Measurements from ENCODE around the gene ESPL1.

The ESPL1 gene

DNA sequence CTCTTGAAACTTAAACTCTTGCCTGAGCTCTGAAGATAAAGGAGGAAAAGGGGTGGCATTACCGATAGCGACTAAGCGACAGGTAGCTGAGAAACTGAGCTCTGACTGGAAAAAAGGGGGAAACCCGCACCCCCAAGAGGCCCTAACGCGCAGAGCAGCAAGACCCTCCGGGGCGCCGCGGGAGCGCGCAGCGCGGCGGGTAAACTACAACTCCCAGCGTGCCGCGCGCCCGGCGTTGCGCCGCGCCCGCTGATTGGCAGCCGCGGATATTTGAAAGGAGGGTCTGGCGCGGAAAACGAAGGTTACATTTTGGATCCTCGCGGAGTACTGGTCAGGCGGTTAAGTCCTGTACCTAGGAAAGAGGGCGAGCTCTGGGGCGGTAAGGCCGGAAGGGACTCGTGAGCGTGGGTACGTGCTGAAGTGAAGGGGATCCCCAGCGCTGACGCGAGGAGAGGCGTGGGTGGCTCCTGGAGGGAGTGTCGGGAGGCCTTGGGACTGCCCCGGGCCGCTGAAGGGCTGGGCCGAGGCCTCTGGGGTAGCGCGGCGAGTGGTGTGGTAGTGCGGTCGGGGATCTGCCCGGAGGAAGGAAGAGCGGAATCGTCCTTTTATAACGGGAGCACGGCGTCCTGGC is at the start of gene ESPL1:
Gene ESPL1, plus strand, starts transcription at position 301 of the 631 bp plus-strand sequence. CDS start 468 bp downstream, outside the sequence.
- DNase-seq = peak; percentile 82

- no peak for DNase-seq
Measured at GRCh38 chr12:53218551-53219291, 49.4 kb upstream of the ESPL1 start.

GRCh38 chr12:53219292-53219955 is 48.7 kb upstream of the ESPL1 start:
- DNase-seq = peak; percentile 74

GRCh38 chr12:53219956-53220693 is 48.0 kb upstream of the ESPL1 start:
- peak; percentile 79 for DNase-seq

GRCh38 chr12:53220694-53221202 is 47.4 kb upstream of the ESPL1 start:
- DNase-seq = peak; percentile 80

GRCh38 chr12:53221203-53222080 is 46.7 kb upstream of the ESPL1 start:
- peak; percentile 51 for DNase-seq

DNA sequence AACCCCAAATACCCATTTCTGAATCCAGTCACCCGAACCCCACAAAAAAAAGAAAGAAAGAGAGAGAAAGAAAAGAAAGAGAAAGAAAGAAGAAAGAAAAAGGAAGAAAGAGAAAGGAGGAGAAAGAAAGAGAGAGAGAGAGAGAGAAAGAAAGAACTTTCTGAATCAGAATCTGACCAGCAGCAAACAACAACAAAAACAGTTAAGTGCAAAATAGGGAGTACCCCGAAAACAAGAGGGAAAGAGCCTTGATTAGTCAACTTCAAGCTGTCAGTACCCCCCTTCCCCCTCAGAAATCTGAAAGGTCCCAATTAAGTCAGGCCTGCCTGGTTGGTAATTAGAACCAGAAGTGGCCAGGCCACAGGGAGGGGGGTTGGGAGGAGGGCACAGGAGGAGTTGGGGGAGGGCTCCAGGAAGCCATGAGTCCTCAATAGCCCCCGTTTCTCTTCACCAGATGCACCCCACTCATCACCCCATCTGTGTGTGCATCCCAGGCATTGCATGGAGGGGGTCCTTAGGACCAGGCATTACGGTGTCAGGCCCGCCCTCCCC is 45.9 kb upstream of the ESPL1 start:
- DNase-seq = no peak

DNA sequence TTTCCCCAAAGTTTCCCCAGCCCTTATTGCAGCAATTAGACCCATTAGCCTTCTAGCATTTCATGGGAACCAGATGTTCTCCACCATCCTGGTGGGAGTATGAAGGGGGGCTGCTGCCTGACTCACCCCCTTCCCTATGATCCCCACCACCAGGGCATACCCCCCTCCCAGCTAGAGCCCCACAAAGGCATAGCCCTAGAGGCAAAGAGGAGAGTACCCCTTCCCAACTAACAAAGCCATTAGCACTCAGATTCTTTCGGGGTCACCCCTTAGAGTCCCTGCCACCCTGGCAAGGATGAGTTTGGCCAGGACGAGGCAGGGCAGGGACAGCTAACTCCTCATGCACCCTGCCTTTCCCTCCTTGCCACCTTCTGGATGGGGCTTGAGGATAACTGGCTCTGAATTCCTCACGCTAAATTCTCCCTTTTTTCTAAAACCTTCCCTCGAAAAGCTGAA is 45.3 kb upstream of the ESPL1 start:
- DNase-seq = no peak

DNA sequence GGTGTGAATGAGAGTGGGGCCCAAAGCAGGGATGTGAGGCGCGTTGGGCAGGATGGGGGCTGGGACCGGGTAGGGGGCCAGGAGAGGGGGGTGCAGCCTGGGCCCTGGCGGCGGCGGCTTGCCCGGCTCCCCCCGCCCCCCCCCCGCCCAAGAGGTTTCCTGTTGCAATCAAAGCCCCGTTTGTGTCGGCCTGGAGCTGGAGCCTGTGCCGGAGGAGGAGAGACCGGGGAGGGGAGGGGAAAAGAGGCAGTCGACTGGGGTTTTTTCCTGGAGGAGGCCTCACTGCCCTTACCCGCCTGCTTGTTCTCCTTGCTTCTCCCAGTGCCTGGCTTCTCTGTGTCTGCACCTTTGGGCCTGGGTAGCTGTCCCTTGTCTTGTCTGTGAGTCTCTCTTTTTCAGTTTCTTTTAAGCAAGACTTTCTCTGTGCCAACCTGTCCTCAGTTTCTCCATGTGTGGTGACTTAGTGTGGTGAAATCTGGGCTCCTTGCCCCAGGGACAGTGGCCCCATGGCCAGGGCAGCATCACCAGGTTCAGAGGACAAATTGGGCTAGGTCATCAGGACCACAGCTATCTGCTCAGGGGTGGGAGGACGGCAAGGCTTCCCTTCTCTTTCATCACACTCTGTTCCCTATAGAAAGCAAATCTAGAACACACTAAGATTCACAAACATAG is 44.6 kb upstream of the ESPL1 start:
- DNase-seq = no peak

GRCh38 chr12:53224061-53224896 is 43.8 kb upstream of the ESPL1 start:
- no peak for DNase-seq

DNA sequence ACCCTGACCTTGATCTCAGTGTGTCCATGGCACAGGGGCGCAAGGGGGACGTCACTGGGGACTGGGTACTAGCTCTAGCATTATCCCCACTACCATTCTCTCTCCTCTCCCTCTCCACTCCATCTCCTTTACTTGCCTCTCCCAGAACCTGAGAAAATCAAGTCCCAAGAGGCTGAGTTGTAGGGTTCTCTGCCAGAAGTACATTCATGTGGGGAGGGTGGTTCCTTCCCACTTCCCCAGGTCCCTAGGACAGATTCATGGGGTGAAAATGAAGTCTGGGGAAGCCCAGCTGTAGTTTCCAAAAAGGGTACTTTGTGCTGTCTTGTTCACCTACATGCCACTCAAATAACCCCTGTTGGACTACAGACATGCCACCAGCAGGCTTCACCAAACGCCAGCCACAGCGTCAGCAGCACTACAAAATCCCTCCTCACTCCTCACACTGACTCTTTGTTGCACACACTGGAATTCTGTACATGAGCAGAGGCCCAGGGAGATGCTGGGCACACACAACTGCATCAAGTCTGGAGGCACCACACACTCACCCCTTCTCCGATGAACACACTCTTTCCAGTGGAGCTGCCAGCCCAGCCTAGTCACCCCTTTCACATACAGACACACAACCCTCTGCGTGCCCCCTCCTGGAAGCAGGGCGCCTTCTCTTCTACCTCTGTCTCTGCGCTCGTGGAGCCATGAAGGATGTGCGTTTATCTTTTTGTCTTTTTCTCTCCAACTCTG is 43.0 kb upstream of the ESPL1 start:
- DNase-seq = no peak

- DNase-seq = no peak
Measured at GRCh38 chr12:53225635-53226424, 42.3 kb upstream of the ESPL1 start.

DNA sequence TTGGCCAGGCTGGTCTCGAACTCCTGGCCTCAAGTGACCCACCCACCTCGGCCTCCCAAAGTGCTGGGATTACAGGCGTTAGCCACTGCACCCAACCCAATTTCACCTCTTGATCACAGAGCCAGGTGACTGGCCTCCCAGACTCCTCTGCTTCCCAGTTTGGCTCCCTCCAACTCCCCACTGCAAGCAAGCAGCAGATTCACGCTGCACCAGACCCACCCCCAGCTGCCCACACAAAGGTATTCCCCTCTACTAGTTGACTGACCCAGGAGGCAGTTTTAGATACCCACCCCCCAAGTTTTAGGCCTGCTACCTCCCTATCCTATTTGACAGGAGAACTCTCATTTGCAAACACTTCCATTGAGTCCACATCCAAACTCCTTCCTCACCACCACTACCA is 41.3 kb upstream of the ESPL1 start:
- no peak for DNase-seq

DNA sequence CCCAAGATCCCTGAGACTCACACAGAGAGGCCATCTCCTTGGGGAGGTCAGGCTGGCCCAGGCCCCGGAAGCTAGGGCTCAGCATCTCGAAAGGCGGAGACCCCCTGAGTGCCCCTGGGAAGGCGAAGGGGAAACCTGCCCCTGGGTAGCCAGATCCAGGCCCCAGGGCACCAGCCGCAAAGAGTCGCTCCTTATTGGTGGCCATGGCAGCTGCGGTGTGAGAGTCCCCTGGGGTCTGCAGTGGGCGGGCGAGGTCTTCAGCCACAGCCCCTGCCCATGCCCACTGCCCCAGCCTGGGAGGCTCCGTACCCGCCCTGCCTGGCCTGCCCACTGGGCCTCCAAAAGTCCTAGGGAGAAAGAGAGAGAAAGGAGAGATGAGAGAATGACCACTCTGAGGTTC is 40.8 kb upstream of the ESPL1 start:
- DNase-seq = no peak

DNA sequence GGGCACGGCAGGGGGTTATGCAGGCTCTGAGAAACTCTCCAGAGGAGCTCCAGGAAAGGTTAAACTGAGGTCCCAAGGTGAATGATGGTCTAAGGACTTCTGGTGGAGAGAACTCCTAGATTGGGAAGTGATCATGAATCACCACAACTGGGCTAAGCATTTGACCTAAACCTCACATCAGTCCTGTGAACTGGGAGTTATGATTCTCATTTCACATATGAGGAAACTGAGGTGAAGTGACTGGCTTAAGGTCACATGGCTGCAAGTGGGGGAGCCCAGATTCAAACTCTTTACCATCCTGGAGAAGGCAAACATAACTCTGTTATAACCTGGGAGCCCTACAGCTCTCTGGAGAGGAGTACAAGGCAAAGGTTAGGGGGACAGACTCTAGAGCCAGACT is 40.3 kb upstream of the ESPL1 start:
- DNase-seq = no peak

DNA sequence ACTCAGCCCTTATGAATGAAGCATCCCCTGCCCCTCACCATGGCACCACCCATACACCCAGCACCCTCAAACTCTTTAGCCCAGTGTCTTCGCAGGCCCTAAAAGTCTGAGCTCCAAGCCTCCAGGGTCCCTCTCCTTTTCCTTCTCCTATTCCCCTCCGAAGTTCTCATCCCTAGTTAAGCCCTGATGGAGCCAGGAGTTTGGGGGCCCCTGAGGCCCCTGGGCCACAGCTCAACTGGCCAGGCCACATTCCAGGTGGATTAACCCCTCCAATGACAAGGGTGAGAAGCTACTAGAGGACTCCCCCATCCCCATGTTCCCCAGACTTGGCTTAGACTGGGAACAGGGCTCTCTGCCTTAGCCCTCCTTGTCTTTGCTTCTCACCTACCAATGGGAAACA is 38.6 kb upstream of the ESPL1 start:
- no peak for DNase-seq

- DNase-seq = no peak
Measured at GRCh38 chr12:53230108-53230845, 37.8 kb upstream of the ESPL1 start.

DNA sequence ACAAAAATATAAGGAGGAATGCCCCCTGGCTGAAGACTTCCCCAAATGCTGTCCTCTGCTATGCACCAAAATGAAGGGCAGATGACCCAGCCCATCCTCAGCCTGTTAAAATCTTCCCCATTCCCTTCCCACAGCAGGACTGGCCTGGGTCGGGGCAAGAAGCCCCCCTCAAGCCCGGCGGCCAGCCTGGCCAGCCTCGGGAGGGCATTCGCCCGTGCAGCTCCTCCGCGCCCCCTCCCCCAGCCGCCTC is 36.5 kb upstream of the ESPL1 start:
- no peak for DNase-seq

All from stimulated activated CD4-positive, alpha-beta T cell treated with anti-CD3 and anti-CD28 coated beads, Interleukin-4, amount 100 ng/mL, for 1 hour (primary cell).